IPS DF 6.9 (cell line): ENCODE results near the gene BNIP3.
"Not testable (repeated sequence)": the region's sequence is repeated elsewhere in the genome, so short reads cannot be mapped to it uniquely, and the experiment has no call there.

Source experiments
- DNase-seq: peaks from one replicate; pipeline ENCODE4 v3.0.0-alpha.2; 2013; ENCODE audit warnings: low read depth, low spot score
- H3K27ac ChIP-seq: one replicate; pipeline ENCODE4 v1.5.1; 2013; ENCODE audit warnings: low read length, control low read depth
- H3K27me3 ChIP-seq: 2 replicates; pipeline ENCODE4 v1.6.1; 2013; ENCODE audit warnings: mild to moderate bottlenecking, low read length; ENCODE audit not compliant: control insufficient read depth, insufficient read depth
- H3K36me3 ChIP-seq: 2 replicates; pipeline ENCODE4 v1.6.1; 2013; ENCODE audit warnings: low read length; ENCODE audit not compliant: control insufficient read depth, insufficient read depth
- H3K4me1 ChIP-seq: 2 replicates; pipeline ENCODE4 v1.6.1; 2013; ENCODE audit warnings: low read length; ENCODE audit not compliant: control insufficient read depth, insufficient read depth
- H3K4me3 ChIP-seq: 2 replicates; pipeline ENCODE4 v1.5.1; 2013; ENCODE audit warnings: mild to moderate bottlenecking, low read length
- H3K9me3 ChIP-seq: 2 replicates; pipeline ENCODE4 v1.6.1; 2013; ENCODE audit warnings: low read length, inconsistent platforms; ENCODE audit not compliant: control insufficient read depth, insufficient read depth
- WGBS: extraction: QIAGEN DNeasy Blood & Tissue Kit; methylation state at CpG from one replicate; pipeline ENCODE4 v1.1.7; 2013; ENCODE audit warnings: mixed read lengths, missing lambda C conversion rate; ENCODE audit not compliant: insufficient read length, insufficient coverage; 5-methylcytosine and 5-hydroxymethylcytosine counted together

BNIP3 gene

GRCh38 chr10:131991726-131992125 lies 10.0 kb upstream of the BNIP3 start:
- no peak for DNase-seq
- Histone ChIP-seq H3K4me3 (no peak overlapping the region), H3K27ac (no peak overlapping the region), H3K36me3 (no peaks in the 10 kb centered on the region), H3K4me1 (no peaks in the 10 kb centered on the region), H3K9me3 (no peaks in the 10 kb centered on the region), H3K27me3 (no peaks in the 10 kb centered on the region)
- WGBS: no CpG with 5 or more reads among the region's 3 CpGs

- WGBS: no CpG with 5 or more reads among the region's 3 CpGs
- H3K27ac ChIP-seq, DNase-seq, H3K9me3 ChIP-seq, H3K4me1 ChIP-seq, H3K36me3 ChIP-seq, H3K4me3 ChIP-seq, H3K27me3 ChIP-seq: not testable (repeated sequence)
Measured at GRCh38 chr10:131987786-131988185, 6.1 kb upstream of the BNIP3 start.

GRCh38 chr10:131987301-131987700 lies 5.6 kb upstream of the BNIP3 start:
- H3K9me3 ChIP-seq, H3K4me1 ChIP-seq, DNase-seq, H3K36me3 ChIP-seq, H3K4me3 ChIP-seq, H3K27ac ChIP-seq: not testable (repeated sequence)
- peaks cover 12% of the 10 kb centered on the region for H3K27me3 ChIP-seq
- no CpG with 5 or more reads among the region's 5 CpGs for WGBS

- not testable (repeated sequence) for DNase-seq, H3K9me3 ChIP-seq, H3K4me3 ChIP-seq, H3K27ac ChIP-seq, H3K4me1 ChIP-seq, H3K36me3 ChIP-seq
- H3K27me3 ChIP-seq: peaks cover 12% of the 10 kb centered on the region
- no CpG with 5 or more reads among the region's 7 CpGs for WGBS
Measured at GRCh38 chr10:131986851-131987250, 5.1 kb upstream of the BNIP3 start.

GRCh38 chr10:131983780-131984179 lies 2.1 kb upstream of the BNIP3 start:
- H3K4me3 ChIP-seq: no peak overlapping the region
- DNase-seq: no peak
- H3K27me3 ChIP-seq: peaks cover 12% of the 10 kb centered on the region
- peaks cover 3% of the 10 kb centered on the region for H3K4me1 ChIP-seq
- no peaks in the 10 kb centered on the region for H3K36me3 ChIP-seq
- H3K27ac ChIP-seq: no peak overlapping the region
- WGBS: no CpG with 5 or more reads among the region's 6 CpGs
- no peaks in the 10 kb centered on the region for H3K9me3 ChIP-seq

- Histone ChIP-seq H3K9me3 (no peaks in the 10 kb centered on the region), H3K27me3 (peaks cover 12% of the 10 kb centered on the region), H3K4me1 (peaks cover 3% of the 10 kb centered on the region), H3K27ac (no peak overlapping the region), H3K36me3 (no peaks in the 10 kb centered on the region), H3K4me3 (0 out of 2 replicates have a peak overlapping the region, but pooled peaks have one; percentile 58)
- WGBS: no CpG with 5 or more reads among the region's 21 CpGs
- DNase-seq: no peak
Measured at GRCh38 chr10:131982796-131983195, 1.1 kb upstream of the BNIP3 start.

GRCh38 chr10:131982185-131982756 lies 548 bp upstream of the BNIP3 start:
- Histone ChIP-seq H3K36me3 (no peaks in the 10 kb centered on the region), H3K27ac (no peak overlapping the region), H3K27me3 (peaks cover 12% of the 10 kb centered on the region), H3K4me1 (peaks cover 3% of the 10 kb centered on the region), H3K4me3 (peak overlapping the region; percentile 58; the same call in 1 of the 2 replicates), H3K9me3 (no peaks in the 10 kb centered on the region)
- no CpG with 5 or more reads among the region's 83 CpGs for WGBS
- no peak for DNase-seq

- Histone ChIP-seq H3K27ac (no peak overlapping the region), H3K27me3 (peaks cover 12% of the 10 kb centered on the region), H3K4me3 (peak overlapping the region; percentile 58; the same call in 1 of the 2 replicates), H3K9me3 (no peaks in the 10 kb centered on the region), H3K36me3 (no peaks in the 10 kb centered on the region), H3K4me1 (peaks cover 3% of the 10 kb centered on the region)
- DNase-seq: no peak
- WGBS: no CpG with 5 or more reads among the region's 31 CpGs
Measured at GRCh38 chr10:131980761-131981428, 828 bp downstream of the BNIP3 start.

GRCh38 chr10:131980321-131980720 lies 1.4 kb downstream of the BNIP3 start:
- H3K4me3 ChIP-seq: no peak overlapping the region
- H3K4me1 ChIP-seq: peaks cover 3% of the 10 kb centered on the region
- no peak for DNase-seq
- no peaks in the 10 kb centered on the region for H3K36me3 ChIP-seq
- H3K9me3 ChIP-seq: no peaks in the 10 kb centered on the region
- no peak overlapping the region for H3K27ac ChIP-seq
- no CpG with 5 or more reads among the region's 8 CpGs for WGBS
- peaks cover 12% of the 10 kb centered on the region for H3K27me3 ChIP-seq

GRCh38 chr10:131979821-131980270 lies 1.9 kb downstream of the BNIP3 start:
- H3K27me3 ChIP-seq: peaks cover 12% of the 10 kb centered on the region
- H3K27ac ChIP-seq: no peak overlapping the region
- no peak overlapping the region for H3K4me3 ChIP-seq
- DNase-seq: no peak
- WGBS: no CpG with 5 or more reads among the region's 30 CpGs
- H3K4me1 ChIP-seq: peaks cover 3% of the 10 kb centered on the region
- H3K9me3 ChIP-seq: no peaks in the 10 kb centered on the region
- H3K36me3 ChIP-seq: no peaks in the 10 kb centered on the region

GRCh38 chr10:131979336-131979735 lies 2.4 kb downstream of the BNIP3 start:
- H3K4me3 ChIP-seq: no peak overlapping the region
- peaks cover 10% of the 10 kb centered on the region for H3K27me3 ChIP-seq
- H3K4me1 ChIP-seq: peaks cover 3% of the 10 kb centered on the region
- no CpG with 5 or more reads among the region's 7 CpGs for WGBS
- H3K27ac ChIP-seq: no peak overlapping the region
- no peaks in the 10 kb centered on the region for H3K36me3 ChIP-seq
- H3K9me3 ChIP-seq: no peaks in the 10 kb centered on the region
- no peak for DNase-seq
